ENCODE measurements around the gene USP4. TPM values are rescaled to one million over a fixed set of nuclear protein-coding genes. Genes with fewer than 3 reads are reported as not detected.

The USP4 gene
- total and polyA plus RNA-seq, 2 of the 13 experiments (the other 11 are each of a cell fraction or from before 2014, with no cell fraction given) = 9.2 to 20.8 TPM

DNA sequence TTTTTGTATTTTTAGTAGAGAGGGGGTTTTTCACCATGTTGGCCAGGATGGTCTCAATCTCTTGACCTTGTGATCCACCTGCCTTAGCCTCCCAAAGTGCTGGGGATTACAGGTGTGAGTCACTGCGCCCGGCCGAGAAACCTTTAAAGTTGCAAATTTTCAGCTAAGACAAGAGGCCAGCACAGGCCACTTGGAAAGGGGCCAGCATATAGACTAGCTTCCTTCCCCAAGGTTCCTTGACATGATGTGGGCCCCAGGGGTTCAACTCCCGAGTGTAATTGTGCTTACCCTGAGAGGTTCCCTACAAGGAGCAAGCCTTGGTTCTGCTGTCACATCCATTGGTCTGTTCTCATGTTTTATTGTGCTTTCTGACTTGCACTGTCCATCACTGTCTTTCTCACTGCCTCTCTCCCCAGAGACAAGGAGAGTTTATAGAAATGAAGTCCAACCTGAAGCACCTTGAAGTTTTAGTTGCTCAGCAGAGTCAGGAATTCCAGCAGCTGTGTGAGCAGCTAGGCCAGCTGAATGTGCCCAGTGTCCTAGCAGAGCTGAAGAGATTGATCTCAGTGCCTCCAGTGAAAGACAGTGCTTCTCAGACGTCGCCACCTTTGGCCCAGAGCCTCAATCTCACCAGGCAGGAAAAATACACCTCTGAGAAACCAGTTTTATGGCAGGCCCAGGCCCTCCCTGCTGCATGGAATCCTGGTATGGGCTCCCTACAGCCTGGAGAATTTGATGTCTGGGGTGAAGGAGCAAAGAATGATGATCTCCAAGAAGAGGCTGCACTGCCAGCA is 83.9 kb downstream of the USP4 start:
- WGBS (ENCODE audit: low lambda C conversion rate) = 63% methylated on average over 4 of the region's 6 CpGs
- in situ Hi-C loops (cut with HindIII; ENCODE audit: extremely low pct_ligation_motif_present, low pct_unique_long_range_greater_than_20kb) (no loop called here), intact Hi-C loops (cut with micrococcal nuclease; ENCODE audit: unreplicated experiment) (no loop called here)
- peaks cover 10% of the 10 kb centered on the region for H3K4me1 ChIP-seq (ENCODE audit: insufficient read depth, low read length)
- no peak for DNase-seq (ENCODE audit: low spot score)
- H3K4me2 ChIP-seq (ENCODE audit: low read depth, low read length) = no peak overlapping the region
- no peaks in the 10 kb centered on the region for H4K20me1 ChIP-seq (ENCODE audit: insufficient read depth, low read length)
- H3K79me2 ChIP-seq (ENCODE audit: insufficient read depth, low read length) = no peaks in the 10 kb centered on the region
- no peaks in the 10 kb centered on the region for H3K9me3 ChIP-seq (ENCODE audit: low read length)
- no peak for FAIRE-seq
- ATAC-seq = no peak
- TF ChIP-seq, protein P1, sequence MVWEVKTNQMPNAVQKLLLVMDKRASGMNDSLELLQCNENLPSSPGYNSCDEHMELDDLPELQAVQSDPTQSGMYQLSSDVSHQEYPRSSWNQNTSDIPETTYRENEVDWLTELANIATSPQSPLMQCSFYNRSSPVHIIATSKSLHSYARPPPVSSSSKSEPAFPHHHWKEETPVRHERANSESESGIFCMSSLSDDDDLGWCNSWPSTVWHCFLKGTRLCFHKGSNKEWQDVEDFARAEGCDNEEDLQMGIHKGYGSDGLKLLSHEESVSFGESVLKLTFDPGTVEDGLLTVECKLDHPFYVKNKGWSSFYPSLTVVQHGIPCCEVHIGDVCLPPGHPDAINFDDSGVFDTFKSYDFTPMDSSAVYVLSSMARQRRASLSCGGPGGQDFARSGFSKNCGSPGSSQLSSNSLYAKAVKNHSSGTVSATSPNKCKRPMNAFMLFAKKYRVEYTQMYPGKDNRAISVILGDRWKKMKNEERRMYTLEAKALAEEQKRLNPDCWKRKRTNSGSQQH (CRISPR knock-in tag; IDR thresholded peaks at IDR 0.05; ENCODE audit: low read depth) = no peak
- no peak for TF ChIP-seq MATR3 (CRISPR knock-in tag; IDR thresholded peaks at IDR 0.05)
- TF ChIP-seq, protein P2, sequence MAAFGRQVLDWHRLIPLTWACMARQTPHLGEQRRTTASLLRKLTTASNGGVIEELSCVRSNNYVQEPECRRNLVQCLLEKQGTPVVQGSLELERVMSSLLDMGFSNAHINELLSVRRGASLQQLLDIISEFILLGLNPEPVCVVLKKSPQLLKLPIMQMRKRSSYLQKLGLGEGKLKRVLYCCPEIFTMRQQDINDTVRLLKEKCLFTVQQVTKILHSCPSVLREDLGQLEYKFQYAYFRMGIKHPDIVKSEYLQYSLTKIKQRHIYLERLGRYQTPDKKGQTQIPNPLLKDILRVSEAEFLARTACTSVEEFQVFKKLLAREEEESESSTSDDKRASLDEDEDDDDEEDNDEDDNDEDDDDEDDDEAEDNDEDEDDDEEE (CRISPR knock-in tag; IDR thresholded peaks at IDR 0.05) = no peak
- TF ChIP-seq, protein P3, sequence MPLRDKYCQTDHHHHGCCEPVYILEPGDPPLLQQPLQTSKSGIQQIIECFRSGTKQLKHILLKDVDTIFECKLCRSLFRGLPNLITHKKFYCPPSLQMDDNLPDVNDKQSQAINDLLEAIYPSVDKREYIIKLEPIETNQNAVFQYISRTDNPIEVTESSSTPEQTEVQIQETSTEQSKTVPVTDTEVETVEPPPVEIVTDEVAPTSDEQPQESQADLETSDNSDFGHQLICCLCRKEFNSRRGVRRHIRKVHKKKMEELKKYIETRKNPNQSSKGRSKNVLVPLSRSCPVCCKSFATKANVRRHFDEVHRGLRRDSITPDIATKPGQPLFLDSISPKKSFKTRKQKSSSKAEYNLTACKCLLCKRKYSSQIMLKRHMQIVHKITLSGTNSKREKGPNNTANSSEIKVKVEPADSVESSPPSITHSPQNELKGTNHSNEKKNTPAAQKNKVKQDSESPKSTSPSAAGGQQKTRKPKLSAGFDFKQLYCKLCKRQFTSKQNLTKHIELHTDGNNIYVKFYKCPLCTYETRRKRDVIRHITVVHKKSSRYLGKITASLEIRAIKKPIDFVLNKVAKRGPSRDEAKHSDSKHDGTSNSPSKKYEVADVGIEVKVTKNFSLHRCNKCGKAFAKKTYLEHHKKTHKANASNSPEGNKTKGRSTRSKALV (CRISPR knock-in tag; IDR thresholded peaks at IDR 0.05) = no peak
- TF ChIP-seq ZFP90 (CRISPR knock-in tag; IDR thresholded peaks at IDR 0.05; ENCODE audit: borderline replicate concordance) = no peak
- no TSS peak for BruUV-seq (replicated peaks)
- no peak overlapping the region for H3K4me3 ChIP-seq (replicated peaks in 1 of 3; ENCODE audit: insufficient read depth in 1 of 3, low read depth in 2 of 3, low read length in 3 of 3)
- H3K36me3 ChIP-seq (replicated peaks in 1 of 2; ENCODE audit: control insufficient read depth in 1 of 2, insufficient read depth in 2 of 2, low read length in 2 of 2) = no peaks in the 10 kb centered on the region
- no peaks in the 10 kb centered on the region for H3K27me3 ChIP-seq (ENCODE audit: control insufficient read depth in 1 of 2, insufficient read depth in 2 of 2, low read length in 2 of 2)
- POLR2A ChIA-PET = no interaction called here
- no peak overlapping the region for H3K9ac ChIP-seq (ENCODE audit: insufficient read depth, low read depth, low read length)
- H2AFZ ChIP-seq (ENCODE audit: low read length) = no peak overlapping the region
- no peak overlapping the region for H3K27ac ChIP-seq (ENCODE audit: extremely low read length, insufficient read depth, low read length)
- CTCF ChIA-PET (ENCODE audit: low intra/inter-chr PET ratio, low total read pairs) = no interaction called here

Measured in HepG2 (cell line).